GM19438 (cell line): ENCODE measurements around the gene OR10H4.
"Not testable (repeated sequence)": the region's sequence is repeated elsewhere in the genome, so short reads cannot be mapped to it uniquely, and the experiment has no call there.

Experiments
- ATAC-seq: cut with Tn5 transposase; IDR thresholded peaks from one replicate; pipeline ENCODE4 v1.9.1; 2021; ENCODE audit warnings: low read depth; ENCODE audit not compliant: unreplicated experiment

Gene OR10H4

GRCh38 chr19:15936950-15937349 lies 11.9 kb upstream of the OR10H4 start:
- no peak for ATAC-seq

- no peak for ATAC-seq
Observed at GRCh38 chr19:15937771-15938170, 11.0 kb upstream of the OR10H4 start.

- ATAC-seq = no peak
Observed at GRCh38 chr19:15944401-15944800, 4.4 kb upstream of the OR10H4 start.

- ATAC-seq = no peak
Observed at GRCh38 chr19:15945301-15945700, 3.5 kb upstream of the OR10H4 start.

- no peak for ATAC-seq
Observed at GRCh38 chr19:15954820-15955219, 6.0 kb downstream of the OR10H4 start.

- ATAC-seq = no peak
Observed at GRCh38 chr19:15962319-15962718, 13.5 kb downstream of the OR10H4 start.

- ATAC-seq = no peak
Observed at GRCh38 chr19:15964231-15964630, 15.4 kb downstream of the OR10H4 start.

GRCh38 chr19:15971224-15971780 lies 22.5 kb downstream of the OR10H4 start:
- no peak for ATAC-seq

GRCh38 chr19:15972043-15972442 lies 23.2 kb downstream of the OR10H4 start:
- not testable (repeated sequence) for ATAC-seq

GRCh38 chr19:15974856-15975255 lies 26.0 kb downstream of the OR10H4 start:
- no peak for ATAC-seq

- ATAC-seq = no peak
Observed at GRCh38 chr19:15976836-15977689, 28.3 kb downstream of the OR10H4 start.

GRCh38 chr19:15977690-15978089 lies 28.9 kb downstream of the OR10H4 start:
- no peak for ATAC-seq

- ATAC-seq = no peak
Observed at GRCh38 chr19:15979293-15979692, 30.5 kb downstream of the OR10H4 start.

GRCh38 chr19:15985831-15986230 lies 37.0 kb downstream of the OR10H4 start:
- not testable (repeated sequence) for ATAC-seq

- ATAC-seq = no peak
Observed at GRCh38 chr19:15986701-15987100, 37.9 kb downstream of the OR10H4 start.

- ATAC-seq = no peak
Observed at GRCh38 chr19:15989889-15990288, 41.1 kb downstream of the OR10H4 start.

- ATAC-seq = no peak
Observed at GRCh38 chr19:15991602-15992001, 42.8 kb downstream of the OR10H4 start.

GRCh38 chr19:15992014-15992413 lies 43.2 kb downstream of the OR10H4 start:
- no peak for ATAC-seq

GRCh38 chr19:15995536-15995935 lies 46.7 kb downstream of the OR10H4 start:
- no peak for ATAC-seq

GRCh38 chr19:15998166-15998565 lies 49.4 kb downstream of the OR10H4 start:
- ATAC-seq = no peak
